Osteoblast (primary cell): ENCODE measurements around the gene R3HDM4. TPM values are rescaled to one million over a fixed set of nuclear protein-coding genes. Genes with fewer than 3 reads are reported as not detected.
"Not testable (repeated sequence)": the region's sequence is repeated elsewhere in the genome, so short reads cannot be mapped to it uniquely, and the experiment has no call there.

Experiments
- DNase-seq: peaks from one replicate; pipeline ENCODE4 v3.0.0; 2011; ENCODE audit warnings: low spot score, mixed read lengths; ENCODE audit not compliant: insufficient read length; ENCODE audit errors: missing footprints
- H2AFZ ChIP-seq: 2 replicates; pipeline ENCODE4 v1.6.0; 2011; ENCODE audit warnings: mild to moderate bottlenecking, low read length
- H3K27ac ChIP-seq: 2 replicates; pipeline ENCODE4 v1.5.1; 2011; ENCODE audit warnings: mild to moderate bottlenecking, low read depth, low read length, moderate library complexity
- H3K27me3 ChIP-seq: 2 replicates; pipeline ENCODE4 v1.6.0; 2012; ENCODE audit warnings: mild to moderate bottlenecking, control low read depth, inconsistent platforms, low read length, moderate library complexity; ENCODE audit not compliant: insufficient read depth
- H3K36me3 ChIP-seq: 2 replicates; pipeline ENCODE4 v1.5.1; 2011; ENCODE audit warnings: mild to moderate bottlenecking, low read length, control low read depth, moderate library complexity; ENCODE audit not compliant: insufficient read depth
- H3K4me1 ChIP-seq: 2 replicates; pipeline ENCODE4 v1.5.1; 2011; ENCODE audit warnings: mild to moderate bottlenecking, low read length, control low read depth, moderate library complexity; ENCODE audit not compliant: insufficient read depth
- H3K4me2 ChIP-seq: 2 replicates; pipeline ENCODE4 v1.6.0; 2011; ENCODE audit warnings: mild to moderate bottlenecking, low read length; ENCODE audit not compliant: insufficient read depth
- H3K4me3 ChIP-seq: fragments of 200-600 bp; sonication (generic); 3 replicates; pipeline ENCODE4 v1.5.1; 2012; ENCODE audit warnings: mild to moderate bottlenecking, low read length, inconsistent platforms; ENCODE audit not compliant: insufficient read depth
- H3K79me2 ChIP-seq: 2 replicates; pipeline ENCODE4 v1.6.0; 2012; ENCODE audit warnings: mild to moderate bottlenecking, low read length, control low read depth, inconsistent platforms; ENCODE audit not compliant: insufficient read depth
- H3K9me3 ChIP-seq: 2 replicates; pipeline ENCODE4 v1.5.1; 2011; ENCODE audit warnings: low read depth, low read length, control low read depth
- H4K20me1 ChIP-seq: 2 replicates; pipeline ENCODE4 v1.6.0; 2012; ENCODE audit warnings: mild to moderate bottlenecking, low read length, control low read depth; ENCODE audit not compliant: insufficient read depth
- CTCF ChIP-seq: IDR thresholded peaks from 2 replicates; pipeline ENCODE4 v1.5.1; 2011; ENCODE audit warnings: mild to moderate bottlenecking, low read depth, low read length, moderate library complexity; ENCODE audit errors: extremely low read depth
- total RNA-seq: library from RNA; depleted of rRNA; stranded (reverse); fragments of >200 nt; gene quantifications from 2 replicates; pipeline ENCODE4 v1.2.3, GENCODE V29; 2012

Gene R3HDM4
- total RNA-seq, 1 donor = 31.1 TPM

GRCh38 chr19:879711-880438 lies 33.1 kb downstream of the R3HDM4 start:
- no peaks in the 10 kb centered on the region for H3K9me3 ChIP-seq
- H3K4me2 ChIP-seq = no peak overlapping the region
- TF ChIP-seq CTCF = no peak
- no peak overlapping the region for H2AFZ ChIP-seq
- H3K27ac ChIP-seq = no peak overlapping the region
- peaks cover 24% of the 10 kb centered on the region for H3K36me3 ChIP-seq
- H3K79me2 ChIP-seq = no peaks in the 10 kb centered on the region
- DNase-seq = no peak
- no peak overlapping the region for H3K4me3 ChIP-seq
- H3K27me3 ChIP-seq = no peaks in the 10 kb centered on the region
- no peaks in the 10 kb centered on the region for H3K4me1 ChIP-seq
- H4K20me1 ChIP-seq = no peaks in the 10 kb centered on the region

GRCh38 chr19:878751-879561 lies 34.1 kb downstream of the R3HDM4 start:
- DNase-seq, H3K4me1 ChIP-seq, H2AFZ ChIP-seq, H3K27me3 ChIP-seq, H3K4me2 ChIP-seq, H3K4me3 ChIP-seq, H3K27ac ChIP-seq, H4K20me1 ChIP-seq, H3K79me2 ChIP-seq, H3K9me3 ChIP-seq: not testable (repeated sequence)
- H3K36me3 ChIP-seq = peaks cover 22% of the 10 kb centered on the region

- not testable (repeated sequence) for H3K27me3 ChIP-seq
Observed at GRCh38 chr19:877992-878660, 34.9 kb downstream of the R3HDM4 start.

GRCh38 chr19:876780-877314 lies 36.2 kb downstream of the R3HDM4 start:
- Histone ChIP-seq H3K4me3 (no peak overlapping the region), H3K27ac (no peak overlapping the region), H3K36me3 (peaks cover 17% of the 10 kb centered on the region), H3K4me1 (no peaks in the 10 kb centered on the region), H4K20me1 (peaks cover 3% of the 10 kb centered on the region), H2AFZ (no peak overlapping the region), H3K27me3 (no peaks in the 10 kb centered on the region), H3K79me2 (no peaks in the 10 kb centered on the region), H3K9me3 (no peaks in the 10 kb centered on the region), H3K4me2 (no peak overlapping the region)
- no peak for TF ChIP-seq CTCF
- no peak for DNase-seq

More at GRCh38 chr19:877992-878660, 34.9 kb downstream of the R3HDM4 start:
- not testable (repeated sequence) for H2AFZ ChIP-seq, H3K4me1 ChIP-seq, H3K79me2 ChIP-seq, H3K4me3 ChIP-seq, H4K20me1 ChIP-seq, DNase-seq, H3K27ac ChIP-seq, H3K9me3 ChIP-seq, H3K4me2 ChIP-seq
- peaks cover 22% of the 10 kb centered on the region for H3K36me3 ChIP-seq
